ENCODE data around the gene HOXB7. TPM values are rescaled to one million over a fixed set of nuclear protein-coding genes. Genes with fewer than 3 reads are reported as not detected.

HOXB7 gene
- total and polyA plus RNA-seq, 8 donors = 0.35 to 1.3 (median 0.70) TPM; not detected in 2

GRCh38 chr17:48597778-48598631, 12.8 kb downstream of the HOXB7 start:
- DNase-seq = peak in 2 of 6 donors; percentile 80 to 82
- intact Hi-C loops (cut with DNase I) = loop anchor here in 1 of 3 donors (10.0 kb wide), 1 partner anchor 243 kb away; no protein-coding TSS in a partner anchor
- peak; percentile 28 to 53 (median 50) for ATAC-seq
- Histone ChIP-seq H3K27ac (peak overlapping the region in 2 of 4 donors; percentile 1 to 48), H3K4me3 (peak overlapping the region; percentile 28 to 50 (median 32)), H3K9me3 (no peaks in the 10 kb centered on the region), H3K36me3 (no peaks in the 10 kb centered on the region), H3K4me1 (peaks cover 0 to 12% (median 0%) of the 10 kb centered on the region in 3 donors), H3K27me3 (peaks cover 0 to 88% (median 8%) of the 10 kb centered on the region in 4 donors)
- TF ChIP-seq CTCF (IDR thresholded peaks at IDR 0.05) = no peak
- FAIRE-seq = no peak
- WGBS, 2 donors = 2% methylated on average over 65 to 68 of the region's 68 CpGs

- 2 to 3% methylated on average over 16 of the region's 16 CpGs for WGBS, 2 donors
- peaks cover 0 to 12% (median 0%) of the 10 kb centered on the region in 3 donors for H3K4me1 ChIP-seq
These were observed 13.4 kb downstream of the HOXB7 start for GRCh38 chr17:48597528-48597777.

GRCh38 chr17:48596735-48597527, 13.9 kb downstream of the HOXB7 start:
- H3K27ac ChIP-seq = no peak overlapping the region
- FAIRE-seq = no peak
- TF ChIP-seq CTCF (IDR thresholded peaks at IDR 0.05) = no peak
- ATAC-seq = no peak
- intact Hi-C loops (cut with DNase I) = loop anchor here in 1 of 3 donors (10.0 kb wide), 1 partner anchor 242 kb away; no protein-coding TSS in a partner anchor
- H3K27me3 ChIP-seq = peaks cover 0 to 85% (median 6%) of the 10 kb centered on the region in 4 donors
- H3K4me1 ChIP-seq = peaks cover 0 to 12% (median 0%) of the 10 kb centered on the region in 3 donors
- peak overlapping the region; percentile 28 to 50 (median 32) for H3K4me3 ChIP-seq
- H3K9me3 ChIP-seq = no peaks in the 10 kb centered on the region
- peak in 1 of 6 donors; percentile 58 for DNase-seq
- H3K36me3 ChIP-seq = no peaks in the 10 kb centered on the region
- WGBS, 2 donors = 7 to 9% methylated on average over 26 of the region's 26 CpGs

More at GRCh38 chr17:48597528-48597777, 13.4 kb downstream of the HOXB7 start:
- intact Hi-C loops (cut with DNase I) = loop anchor here in 1 of 3 donors (10.0 kb wide), 1 partner anchor 243 kb away; no protein-coding TSS in a partner anchor
- H3K36me3 ChIP-seq = no peaks in the 10 kb centered on the region
- no peak for TF ChIP-seq CTCF (IDR thresholded peaks at IDR 0.05)
- H3K9me3 ChIP-seq = no peaks in the 10 kb centered on the region
- peak overlapping the region; percentile 28 to 50 (median 32) for H3K4me3 ChIP-seq
- FAIRE-seq (no peak), DNase-seq (no peak), ATAC-seq (no peak)
- H3K27ac ChIP-seq = peak overlapping the region in 2 of 4 donors; percentile 1 to 48
- H3K27me3 ChIP-seq = peaks cover 0 to 87% (median 6%) of the 10 kb centered on the region in 4 donors

- H3K9me3 ChIP-seq = no peaks in the 10 kb centered on the region
- no peaks in the 10 kb centered on the region for H3K36me3 ChIP-seq
- 7 to 8% methylated on average over 51 to 54 of the region's 54 CpGs for WGBS, 2 donors
- H3K27me3 ChIP-seq = peaks cover 0 to 86% (median 7%) of the 10 kb centered on the region in 4 donors
- no peak overlapping the region for H3K27ac ChIP-seq
- DNase-seq (no peak), ATAC-seq (no peak), FAIRE-seq (no peak)
- peak overlapping the region in 1 of 4 donors; percentile 17 for H3K4me3 ChIP-seq
- intact Hi-C loops (cut with DNase I) = loop anchor here in 1 of 3 donors (10.0 kb wide), 1 partner anchor 241 kb away; no protein-coding TSS in a partner anchor
- peaks cover 0 to 5% (median 0%) of the 10 kb centered on the region in 3 donors for H3K4me1 ChIP-seq
- TF ChIP-seq CTCF (IDR thresholded peaks at IDR 0.05) = no peak
These were observed 14.7 kb downstream of the HOXB7 start for GRCh38 chr17:48596000-48596734.

All from pancreas (tissue), 10 donors.